Measurements from ENCODE around the gene MND1. TPM values are rescaled to one million over a fixed set of nuclear protein-coding genes. Genes with fewer than 3 reads are reported as not detected.

The MND1 gene
- total RNA-seq, 1 donor from 2014 or later = not detected

- DNase-seq (ENCODE audit: low spot score) = no peak
Measured at GRCh38 chr4:153346031-153346430, 1.5 kb downstream of the MND1 start.

GRCh38 chr4:153346563-153346962 lies 2.1 kb downstream of the MND1 start:
- DNase-seq (ENCODE audit: low spot score) = no peak

- DNase-seq (ENCODE audit: low spot score) = no peak
Measured at GRCh38 chr4:153347117-153347516, 2.6 kb downstream of the MND1 start.

- DNase-seq (ENCODE audit: low spot score) = no peak
Measured at GRCh38 chr4:153348006-153348405, 3.5 kb downstream of the MND1 start.

GRCh38 chr4:153349206-153349805 lies 4.8 kb downstream of the MND1 start:
- DNase-seq (ENCODE audit: low spot score) = no peak

- no peak for DNase-seq (ENCODE audit: low spot score)
Measured at GRCh38 chr4:153362184-153362583, 17.7 kb downstream of the MND1 start.

- no peak for DNase-seq (ENCODE audit: low spot score)
Measured at GRCh38 chr4:153364061-153364460, 19.6 kb downstream of the MND1 start.

GRCh38 chr4:153365003-153365402 lies 20.5 kb downstream of the MND1 start:
- DNase-seq (ENCODE audit: low spot score) = no peak

- DNase-seq (ENCODE audit: low spot score) = no peak
Measured at GRCh38 chr4:153366486-153366885, 22.0 kb downstream of the MND1 start.

- no peak for DNase-seq (ENCODE audit: low spot score)
Measured at GRCh38 chr4:153367092-153367491, 22.6 kb downstream of the MND1 start.

GRCh38 chr4:153369021-153369420 lies 24.5 kb downstream of the MND1 start:
- DNase-seq (ENCODE audit: low spot score) = no peak

GRCh38 chr4:153371701-153372234 lies 27.3 kb downstream of the MND1 start:
- DNase-seq (ENCODE audit: low spot score) = no peak

GRCh38 chr4:153372967-153373562 lies 28.6 kb downstream of the MND1 start:
- DNase-seq (ENCODE audit: low spot score) = no peak

GRCh38 chr4:153374442-153374841 lies 30.0 kb downstream of the MND1 start:
- DNase-seq (ENCODE audit: low spot score) = no peak

- no peak for DNase-seq (ENCODE audit: low spot score)
Measured at GRCh38 chr4:153375303-153375702, 30.8 kb downstream of the MND1 start.

GRCh38 chr4:153383131-153383530 lies 38.6 kb downstream of the MND1 start:
- DNase-seq (ENCODE audit: low spot score) = no peak

- no peak for DNase-seq (ENCODE audit: low spot score)
Measured at GRCh38 chr4:153384160-153384559, 39.7 kb downstream of the MND1 start.

GRCh38 chr4:153385784-153386183 lies 41.3 kb downstream of the MND1 start:
- no peak for DNase-seq (ENCODE audit: low spot score)

- DNase-seq (ENCODE audit: low spot score) = no peak
Measured at GRCh38 chr4:153387981-153388380, 43.5 kb downstream of the MND1 start.

- no peak for DNase-seq (ENCODE audit: low spot score)
Measured at GRCh38 chr4:153393397-153393796, 48.9 kb downstream of the MND1 start.

GRCh38 chr4:153394945-153395344 lies 50.5 kb downstream of the MND1 start:
- no peak for DNase-seq (ENCODE audit: low spot score)

GRCh38 chr4:153398713-153399112 lies 54.2 kb downstream of the MND1 start:
- DNase-seq (ENCODE audit: low spot score) = no peak

GRCh38 chr4:153399358-153399757 lies 54.9 kb downstream of the MND1 start:
- no peak for DNase-seq (ENCODE audit: low spot score)

Data from mesenteric fat pad (tissue), 1 donor.